NCI-H510A treated with DMSO at 0.1 percent for 48 hours (cell line): Measurements from ENCODE around the gene CD8A.
"Not testable (repeated sequence)": the region's sequence is repeated elsewhere in the genome, so short reads cannot be mapped to it uniquely, and the experiment has no call there.

Source experiments
- DNase-seq: peaks from one replicate; lab custom pipeline; 2025; lab: John Stamatoyannopoulos, UW

Gene CD8A

GRCh38 chr2:86790676-86791572 is at the start of gene CD8A:
Gene CD8A, minus strand, starts transcription at chr2:86790913. Its CDS starts 88 bp downstream, at chr2:86790825.
- no peak for DNase-seq

- DNase-seq, result not testable (repeated sequence)
Observed at GRCh38 chr2:86839871-86840548, 49.3 kb upstream of the CD8A start.

- DNase-seq, result not testable (repeated sequence)
Observed at GRCh38 chr2:86839455-86839854, 48.7 kb upstream of the CD8A start.

GRCh38 chr2:86837714-86838113 is 47.0 kb upstream of the CD8A start:
- DNase-seq, result not testable (repeated sequence)

GRCh38 chr2:86836915-86837695 is 46.4 kb upstream of the CD8A start:
- not testable (repeated sequence) for DNase-seq

GRCh38 chr2:86835548-86835889 is 44.8 kb upstream of the CD8A start:
- not testable (repeated sequence) for DNase-seq

- DNase-seq, result no peak
Observed at GRCh38 chr2:86833315-86833714, 42.6 kb upstream of the CD8A start.

- no peak for DNase-seq
Observed at GRCh38 chr2:86832334-86833096, 41.8 kb upstream of the CD8A start.

GRCh38 chr2:86831537-86831936 is 40.8 kb upstream of the CD8A start:
- no peak for DNase-seq

GRCh38 chr2:86826951-86827350 is 36.2 kb upstream of the CD8A start:
- no peak for DNase-seq

- DNase-seq, result no peak
Observed at GRCh38 chr2:86825693-86826381, 35.1 kb upstream of the CD8A start.

GRCh38 chr2:86825036-86825692 is 34.5 kb upstream of the CD8A start:
- no peak for DNase-seq

GRCh38 chr2:86822668-86823345 is 32.1 kb upstream of the CD8A start:
- DNase-seq, result no peak

GRCh38 chr2:86821842-86822241 is 31.1 kb upstream of the CD8A start:
- no peak for DNase-seq

GRCh38 chr2:86821306-86821705 is 30.6 kb upstream of the CD8A start:
- DNase-seq, result no peak

- no peak for DNase-seq
Observed at GRCh38 chr2:86818957-86819356, 28.2 kb upstream of the CD8A start.

- DNase-seq, result no peak
Observed at GRCh38 chr2:86818114-86818801, 27.5 kb upstream of the CD8A start.

GRCh38 chr2:86815611-86816010 is 24.9 kb upstream of the CD8A start:
- DNase-seq, result no peak

- DNase-seq, result no peak
Observed at GRCh38 chr2:86809481-86810121, 18.9 kb upstream of the CD8A start.
